Left ventricle myocardium inferior (tissue), 1 donor: ENCODE results near the gene DICER1. TPM values are rescaled to one million over a fixed set of nuclear protein-coding genes. Genes with fewer than 3 reads are reported as not detected.

ENCODE experiments used
- DNase-seq: peaks from one replicate; pipeline ENCODE4 v3.0.0-alpha.2; 2020
- H3K27ac ChIP-seq: fragments of 200-600 bp; replicated peaks from 2 replicates; pipeline ENCODE4 v1.8.0; 2021
- H3K27me3 ChIP-seq: fragments of 200-600 bp; 2 replicates; pipeline ENCODE4 v1.8.0; 2021; ENCODE audit warnings: low read depth
- H3K36me3 ChIP-seq: fragments of 200-600 bp; 2 replicates; pipeline ENCODE4 v1.8.0; 2021
- H3K4me1 ChIP-seq: fragments of 200-600 bp; 2 replicates; pipeline ENCODE4 v1.8.0; 2021
- H3K4me3 ChIP-seq: fragments of 200-600 bp; 2 replicates; pipeline ENCODE4 v1.8.0; 2021; ENCODE audit warnings: mild to moderate bottlenecking, moderate library complexity
- H3K9me3 ChIP-seq: fragments of 200-600 bp; replicated peaks from 2 replicates; pipeline ENCODE4 v1.8.0; 2021
- intact Hi-C: fragments of 100-400 bp; cut with micrococcal nuclease; formaldehyde crosslinking; loops from one replicate; pipeline ENCODE4 v1.11.0; 2022
- total RNA-seq: library from RNA; stranded (reverse); fragmentation: NEBNext Ultra II Directional; extraction: Animal tissue kit (Norgen Biotek cat#: 25700); gene quantifications from one replicate; pipeline ENCODE4 v1.2.1, GENCODE V29; 2021
- TF ChIP-seq, protein P1 (sequence below): fragments of 200-600 bp; IDR thresholded peaks from 2 replicates; pipeline ENCODE4 v1.8.0; 2021; ENCODE audit warnings: antibody characterized with exemption, mild to moderate bottlenecking, borderline replicate concordance
- donor health status: DM: no; HTN: yes; CAD: no; lungs with severe emphysema.

DICER1 gene
- total RNA-seq, 1 donor from 2014 or later = 22.1 TPM

DNA sequence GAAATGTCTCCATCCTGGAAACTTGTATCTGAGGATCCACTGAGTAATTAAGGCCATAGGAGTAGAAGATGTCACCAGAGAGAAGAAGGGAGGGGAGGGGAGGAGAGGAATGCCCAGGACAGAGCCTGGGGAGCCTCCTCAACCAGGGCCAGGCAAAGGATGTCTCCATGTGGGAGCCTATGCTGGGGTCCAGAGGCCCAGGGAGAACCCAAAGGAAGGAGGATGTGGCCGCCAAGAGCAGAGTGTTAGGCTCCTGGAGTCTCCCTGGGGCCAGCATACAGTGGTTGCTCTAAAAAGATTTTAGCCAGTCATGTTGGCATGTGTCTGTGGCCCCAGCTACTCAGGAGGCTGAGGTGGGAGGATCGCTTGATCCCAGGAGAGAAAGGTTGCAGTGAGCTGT, 92.6 kb downstream of the DICER1 start:
- no peaks in the 10 kb centered on the region for H3K9me3 ChIP-seq
- no peak for DNase-seq
- no peaks in the 10 kb centered on the region for H3K4me1 ChIP-seq
- no peak overlapping the region for H3K27ac ChIP-seq
- H3K36me3 ChIP-seq = no peaks in the 10 kb centered on the region
- TF ChIP-seq, protein P1, sequence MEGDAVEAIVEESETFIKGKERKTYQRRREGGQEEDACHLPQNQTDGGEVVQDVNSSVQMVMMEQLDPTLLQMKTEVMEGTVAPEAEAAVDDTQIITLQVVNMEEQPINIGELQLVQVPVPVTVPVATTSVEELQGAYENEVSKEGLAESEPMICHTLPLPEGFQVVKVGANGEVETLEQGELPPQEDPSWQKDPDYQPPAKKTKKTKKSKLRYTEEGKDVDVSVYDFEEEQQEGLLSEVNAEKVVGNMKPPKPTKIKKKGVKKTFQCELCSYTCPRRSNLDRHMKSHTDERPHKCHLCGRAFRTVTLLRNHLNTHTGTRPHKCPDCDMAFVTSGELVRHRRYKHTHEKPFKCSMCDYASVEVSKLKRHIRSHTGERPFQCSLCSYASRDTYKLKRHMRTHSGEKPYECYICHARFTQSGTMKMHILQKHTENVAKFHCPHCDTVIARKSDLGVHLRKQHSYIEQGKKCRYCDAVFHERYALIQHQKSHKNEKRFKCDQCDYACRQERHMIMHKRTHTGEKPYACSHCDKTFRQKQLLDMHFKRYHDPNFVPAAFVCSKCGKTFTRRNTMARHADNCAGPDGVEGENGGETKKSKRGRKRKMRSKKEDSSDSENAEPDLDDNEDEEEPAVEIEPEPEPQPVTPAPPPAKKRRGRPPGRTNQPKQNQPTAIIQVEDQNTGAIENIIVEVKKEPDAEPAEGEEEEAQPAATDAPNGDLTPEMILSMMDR = no peak
- H3K4me3 ChIP-seq = no peak overlapping the region
- H3K27me3 ChIP-seq = peaks cover 49% of the 10 kb centered on the region
- intact Hi-C loops = no loop called here

DNA sequence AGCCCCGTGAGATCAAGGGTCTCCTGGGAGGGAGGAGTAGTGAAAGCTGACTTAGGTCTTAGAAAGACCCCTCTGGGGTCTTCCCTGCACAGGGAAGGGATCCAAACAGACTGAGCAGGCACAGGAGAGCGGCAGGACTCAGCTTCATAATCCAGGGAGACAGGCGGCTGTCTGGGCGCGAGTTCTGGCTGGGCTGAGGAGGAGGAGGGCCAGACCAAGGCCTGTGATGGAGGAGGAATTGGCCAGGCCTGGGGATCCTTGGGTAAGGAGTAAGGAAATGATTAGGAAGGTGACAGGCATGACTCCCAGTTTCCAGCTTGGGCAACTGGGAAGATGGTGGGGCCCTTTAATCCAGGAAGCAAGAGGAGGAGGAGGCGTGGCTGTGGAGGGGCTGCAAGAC, 93.1 kb downstream of the DICER1 start:
- Histone ChIP-seq H3K27me3 (peaks cover 44% of the 10 kb centered on the region), H3K4me3 (no peak overlapping the region), H3K9me3 (no peaks in the 10 kb centered on the region), H3K4me1 (no peaks in the 10 kb centered on the region), H3K27ac (no peak overlapping the region), H3K36me3 (no peaks in the 10 kb centered on the region)
- no peak for DNase-seq
- intact Hi-C loops = no loop called here
- TF ChIP-seq, protein P1 = no peak

DNA sequence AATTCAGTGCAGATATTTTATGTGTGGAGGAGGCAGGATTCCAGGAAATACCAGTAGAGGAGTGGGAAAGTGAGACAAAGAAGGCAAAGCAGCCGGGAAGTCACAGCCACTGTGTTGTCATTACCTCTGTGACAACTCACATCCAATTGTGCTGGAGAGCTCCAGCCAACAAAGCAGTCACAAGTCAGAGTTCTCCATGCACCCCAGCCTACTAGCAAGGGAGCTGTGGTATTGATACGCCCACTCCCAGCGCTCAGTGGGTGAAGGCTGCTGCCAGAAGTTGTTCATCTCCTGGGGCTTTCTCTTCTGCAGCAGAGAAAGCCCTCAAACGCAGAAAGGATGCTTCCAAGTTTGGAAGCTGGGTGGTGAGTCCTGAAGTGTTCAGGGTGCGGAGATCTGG, 93.9 kb downstream of the DICER1 start:
- H3K9me3 ChIP-seq = no peaks in the 10 kb centered on the region
- peaks cover 35% of the 10 kb centered on the region for H3K27me3 ChIP-seq
- TF ChIP-seq, protein P1 = no peak
- no peak for DNase-seq
- no peak overlapping the region for H3K27ac ChIP-seq
- H3K4me3 ChIP-seq = no peak overlapping the region
- intact Hi-C loops = no loop called here
- H3K36me3 ChIP-seq = no peaks in the 10 kb centered on the region
- H3K4me1 ChIP-seq = no peaks in the 10 kb centered on the region

DNA sequence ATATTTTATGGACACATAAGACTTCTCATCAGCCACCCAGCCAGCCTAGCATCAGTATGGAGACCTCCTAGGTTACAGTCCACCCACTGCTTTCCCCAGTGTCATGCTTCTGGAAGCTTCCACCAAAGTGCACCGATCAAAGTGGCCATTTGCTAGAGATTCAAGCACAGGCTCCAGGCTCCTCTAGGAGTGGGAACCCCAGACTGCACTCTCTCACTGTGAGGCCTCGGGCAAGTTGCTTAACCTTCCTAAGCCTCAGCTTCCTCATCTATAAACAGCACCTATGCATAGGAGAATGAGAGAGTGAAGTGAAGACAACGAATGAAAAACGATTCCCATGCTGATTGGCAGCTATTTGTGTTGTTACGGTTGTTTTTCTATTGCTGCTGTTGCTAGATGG, 94.4 kb downstream of the DICER1 start:
- DNase-seq = no peak
- intact Hi-C loops = no loop called here
- Histone ChIP-seq H3K27me3 (peaks cover 33% of the 10 kb centered on the region), H3K36me3 (no peaks in the 10 kb centered on the region), H3K4me3 (no peak overlapping the region), H3K4me1 (no peaks in the 10 kb centered on the region), H3K9me3 (no peaks in the 10 kb centered on the region), H3K27ac (no peak overlapping the region)
- TF ChIP-seq, protein P1 = no peak

DNA sequence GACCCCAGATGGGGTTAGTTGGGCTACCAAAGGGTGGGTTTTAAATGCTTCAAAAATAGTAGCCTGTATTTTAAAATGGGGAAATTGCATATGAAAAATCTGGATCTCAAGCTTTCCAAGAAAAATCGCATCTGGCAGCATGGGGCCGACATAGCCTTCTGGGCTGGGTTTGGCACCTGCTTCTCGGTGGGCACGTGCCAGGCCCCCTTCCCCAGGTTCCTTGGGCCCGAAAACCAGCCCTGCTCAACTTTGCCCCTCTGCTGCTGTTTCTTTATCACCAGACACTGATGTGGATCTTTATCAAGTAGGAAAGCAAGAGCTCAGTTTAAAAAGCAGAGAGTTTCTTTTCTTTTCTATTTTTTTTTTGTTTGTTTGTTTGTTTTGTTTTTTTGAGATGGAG, 95.1 kb downstream of the DICER1 start:
- Histone ChIP-seq H3K9me3 (no peaks in the 10 kb centered on the region), H3K27me3 (peaks cover 27% of the 10 kb centered on the region), H3K4me3 (no peak overlapping the region), H3K36me3 (no peaks in the 10 kb centered on the region), H3K27ac (no peak overlapping the region), H3K4me1 (no peaks in the 10 kb centered on the region)
- no peak for DNase-seq
- TF ChIP-seq, protein P1 = no peak
- intact Hi-C loops = no loop called here
